Activated CD8-positive, alpha-beta T cell treated with anti-CD3 and anti-CD28 coated beads for 36 hours (primary cell): ENCODE data around the gene CSF1R. TPM values are rescaled to one million over a fixed set of nuclear protein-coding genes. Genes with fewer than 3 reads are reported as not detected.

ENCODE experiments used
- ATAC-seq: fragments of 200-7000 bp; cut with Tn5 transposase; one replicate; pipeline ENCODE4 v1.10.0; 2021; ENCODE audit warnings: mild to moderate bottlenecking, moderate library complexity
- CTCF ChIA-PET: fragments of 350-600 bp; sonication (Branson Sonifier 250); formaldehyde crosslinking; loops from one replicate; lab custom pipeline; 2021; ENCODE audit warnings: antibody characterized with exemption; lab: Charles Lee
- POLR2A ChIA-PET: fragments of 350-600 bp; sonication (Branson Sonifier 250); formaldehyde crosslinking; loops from one replicate; lab custom pipeline; 2021; ENCODE audit warnings: antibody characterized with exemption; lab: Charles Lee
- DNase-seq: peaks from one replicate; pipeline ENCODE4 v3.0.0-alpha.2; 2020
- H3K27ac Mint-ChIP-seq: one replicate; pipeline ENCODE4 v1.8.0; 2021; ENCODE audit warnings: mild to moderate bottlenecking, mixed read lengths
- H3K27me3 Mint-ChIP-seq: one replicate; pipeline ENCODE4 v1.8.0; 2021; ENCODE audit warnings: mixed read lengths
- H3K36me3 Mint-ChIP-seq: one replicate; pipeline ENCODE4 v1.8.0; 2021; ENCODE audit warnings: low read depth, mixed read lengths
- H3K4me1 Mint-ChIP-seq: one replicate; pipeline ENCODE4 v1.8.0; 2021; ENCODE audit warnings: low read depth, mixed read lengths
- H3K4me3 Mint-ChIP-seq: one replicate; pipeline ENCODE4 v1.8.0; 2021; ENCODE audit warnings: mild to moderate bottlenecking, moderate library complexity, mixed read lengths
- H3K9me3 Mint-ChIP-seq: one replicate; pipeline ENCODE4 v1.8.0; 2021; ENCODE audit warnings: mixed read lengths
- intact Hi-C: fragments of 100-400 bp; cut with micrococcal nuclease; formaldehyde crosslinking; loops from one replicate; pipeline ENCODE4 v1.10.0; 2022
- total RNA-seq, 2 experiments: library from RNA; stranded (reverse); gene quantifications; one replicate each; pipeline ENCODE4 v1.2.3, GENCODE V29; 2021
- TF ChIP-seq, protein P1 (sequence below): fragments of 200-600 bp; IDR thresholded peaks from one replicate; pipeline ENCODE4 v1.8.0; 2022; ENCODE audit warnings: antibody characterized with exemption, mild to moderate bottlenecking

Gene CSF1R
- total RNA-seq, 2 experiments from 2014 or later, result not detected

DNA sequence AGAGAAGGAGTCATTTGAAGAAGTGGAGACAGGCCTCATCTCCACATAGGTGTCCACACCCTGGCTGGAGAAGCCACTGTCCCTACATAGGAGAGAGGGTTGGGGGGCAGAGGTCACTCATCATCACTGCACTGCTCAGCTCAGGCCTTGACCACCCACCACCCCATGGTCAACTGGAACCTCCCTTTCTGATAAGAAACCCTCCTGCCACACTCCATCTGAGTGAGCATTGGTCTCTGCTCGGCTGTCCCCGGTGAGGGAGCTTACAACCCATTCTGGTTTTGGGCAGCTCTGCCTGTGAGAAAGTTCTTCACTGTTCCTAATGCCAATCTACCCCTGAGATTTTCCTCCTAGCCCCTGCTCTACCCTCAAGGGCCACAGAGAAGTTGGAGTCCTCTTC is 28.8 kb downstream of the CSF1R start:
- peaks cover 18% of the 10 kb centered on the region for H3K36me3 Mint-ChIP-seq
- H3K4me3 Mint-ChIP-seq, result no peak overlapping the region
- ChIA-PET CTCF (no interaction called here), POLR2A (no interaction called here)
- H3K27ac Mint-ChIP-seq, result no peak overlapping the region
- TF ChIP-seq, protein P1, sequence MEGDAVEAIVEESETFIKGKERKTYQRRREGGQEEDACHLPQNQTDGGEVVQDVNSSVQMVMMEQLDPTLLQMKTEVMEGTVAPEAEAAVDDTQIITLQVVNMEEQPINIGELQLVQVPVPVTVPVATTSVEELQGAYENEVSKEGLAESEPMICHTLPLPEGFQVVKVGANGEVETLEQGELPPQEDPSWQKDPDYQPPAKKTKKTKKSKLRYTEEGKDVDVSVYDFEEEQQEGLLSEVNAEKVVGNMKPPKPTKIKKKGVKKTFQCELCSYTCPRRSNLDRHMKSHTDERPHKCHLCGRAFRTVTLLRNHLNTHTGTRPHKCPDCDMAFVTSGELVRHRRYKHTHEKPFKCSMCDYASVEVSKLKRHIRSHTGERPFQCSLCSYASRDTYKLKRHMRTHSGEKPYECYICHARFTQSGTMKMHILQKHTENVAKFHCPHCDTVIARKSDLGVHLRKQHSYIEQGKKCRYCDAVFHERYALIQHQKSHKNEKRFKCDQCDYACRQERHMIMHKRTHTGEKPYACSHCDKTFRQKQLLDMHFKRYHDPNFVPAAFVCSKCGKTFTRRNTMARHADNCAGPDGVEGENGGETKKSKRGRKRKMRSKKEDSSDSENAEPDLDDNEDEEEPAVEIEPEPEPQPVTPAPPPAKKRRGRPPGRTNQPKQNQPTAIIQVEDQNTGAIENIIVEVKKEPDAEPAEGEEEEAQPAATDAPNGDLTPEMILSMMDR, result no peak
- DNase-seq (no peak), ATAC-seq (no peak)
- peaks cover 4% of the 10 kb centered on the region for H3K4me1 Mint-ChIP-seq
- intact Hi-C loops, result no loop called here
- H3K9me3 Mint-ChIP-seq, result no peaks in the 10 kb centered on the region
- no peaks in the 10 kb centered on the region for H3K27me3 Mint-ChIP-seq

DNA sequence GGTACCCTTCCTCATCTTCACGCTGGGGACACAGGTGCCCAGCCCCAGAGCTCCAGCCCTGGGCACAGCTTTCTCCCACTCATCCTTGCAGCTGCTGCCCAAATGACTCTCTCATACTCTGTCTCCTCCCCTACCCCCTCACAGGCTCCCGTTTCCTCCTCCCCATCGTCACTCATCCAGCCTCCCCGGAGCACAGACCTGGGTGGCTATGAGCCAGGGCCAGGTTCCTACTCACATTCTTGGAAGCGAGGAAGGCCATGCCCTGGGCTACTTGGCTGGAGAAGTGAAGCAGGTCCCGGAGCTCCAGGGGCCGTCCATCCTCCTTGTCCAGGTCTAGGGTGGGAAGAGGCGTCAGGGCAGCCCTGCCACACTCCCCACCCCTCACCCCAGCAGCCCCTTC is 29.3 kb downstream of the CSF1R start:
- Mint-ChIP-seq H3K27ac (no peak overlapping the region), H3K4me1 (peaks cover 4% of the 10 kb centered on the region), H3K27me3 (no peaks in the 10 kb centered on the region), H3K9me3 (no peaks in the 10 kb centered on the region), H3K36me3 (peaks cover 19% of the 10 kb centered on the region), H3K4me3 (no peak overlapping the region)
- ChIA-PET POLR2A (no interaction called here), CTCF (no interaction called here)
- intact Hi-C loops, result no loop called here
- TF ChIP-seq, protein P1, result no peak
- ATAC-seq (no peak), DNase-seq (no peak)

DNA sequence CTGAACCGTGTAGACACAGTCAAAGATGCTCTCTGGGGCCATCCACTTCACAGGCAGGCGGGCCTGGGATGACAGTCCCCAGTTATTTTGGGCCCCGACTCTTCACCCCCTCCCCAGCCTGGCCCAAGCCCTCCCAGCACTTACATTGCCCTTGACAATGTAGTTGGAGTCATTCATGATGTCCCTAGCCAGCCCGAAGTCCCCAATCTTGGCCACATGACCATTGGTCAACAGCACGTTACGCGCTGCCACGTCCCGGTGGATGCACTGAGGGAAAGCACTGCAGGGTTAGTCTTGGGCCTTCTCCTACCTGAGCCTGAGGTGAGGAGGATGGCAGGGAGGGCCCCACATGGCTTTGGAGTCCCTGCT is 30.3 kb downstream of the CSF1R start:
- no peak overlapping the region for H3K27ac Mint-ChIP-seq
- no peak overlapping the region for H3K4me3 Mint-ChIP-seq

DNA sequence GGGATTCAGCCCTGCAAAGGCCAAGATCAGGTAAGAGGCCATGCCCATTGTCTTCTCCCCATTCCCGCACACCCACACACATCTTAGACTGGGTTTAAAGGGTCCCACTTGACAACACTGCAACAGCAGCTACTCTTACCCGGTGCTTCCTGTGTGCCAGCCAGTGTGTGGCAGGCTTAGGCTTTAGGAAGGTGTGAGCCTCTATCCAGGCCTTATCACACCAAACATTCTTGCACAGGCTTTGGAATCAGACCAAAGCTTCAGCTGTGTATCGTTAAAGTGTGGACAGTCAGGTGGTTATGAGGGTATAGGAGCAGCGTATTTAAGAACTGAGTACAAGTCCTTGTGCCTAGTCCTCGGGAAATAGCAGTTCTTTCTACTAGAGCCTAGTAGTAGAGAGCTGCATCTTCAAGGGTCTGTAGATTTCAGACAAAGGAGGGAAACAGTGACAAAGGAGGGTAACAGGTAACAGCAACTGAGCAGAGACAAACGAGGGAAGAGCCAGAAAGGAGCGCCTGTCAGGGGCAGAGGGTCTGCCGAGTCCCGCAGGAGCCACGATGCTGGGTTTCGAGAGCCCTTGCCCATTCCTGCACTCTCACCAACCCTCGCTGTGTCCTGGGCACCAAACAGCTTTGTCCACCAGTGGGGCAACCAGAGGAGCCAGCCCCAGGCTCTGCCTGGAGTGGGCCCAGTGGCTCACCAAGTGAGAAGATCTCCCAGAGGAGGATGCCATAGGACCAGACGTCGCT is 30.9 kb downstream of the CSF1R start:
- Mint-ChIP-seq H3K36me3 (peaks cover 31% of the 10 kb centered on the region), H3K9me3 (no peaks in the 10 kb centered on the region), H3K4me1 (peaks cover 4% of the 10 kb centered on the region), H3K27me3 (no peaks in the 10 kb centered on the region), H3K4me3 (no peak overlapping the region), H3K27ac (no peak overlapping the region)
- no peak for ATAC-seq
- no peak for DNase-seq
- intact Hi-C loops, result no loop called here
- ChIA-PET POLR2A (interaction anchor here (1.1 kb wide), 2 partner anchors 9 to 10 kb away, joined by 3 to 4 read pairs; no protein-coding TSS in a partner anchor), CTCF (no interaction called here)
- TF ChIP-seq, protein P1, result no peak

More for the DNA sequence above, 30.3 kb downstream of the CSF1R start:
- H3K9me3 Mint-ChIP-seq, result no peaks in the 10 kb centered on the region
- peaks cover 4% of the 10 kb centered on the region for H3K4me1 Mint-ChIP-seq
- POLR2A ChIA-PET, result interaction anchor here (1.1 kb wide), 1 partner anchor 8 kb away, joined by 3 read pairs; no protein-coding TSS in a partner anchor
- intact Hi-C loops, result no loop called here
- DNase-seq (no peak), ATAC-seq (no peak)
- CTCF ChIA-PET, result no interaction called here
- peaks cover 25% of the 10 kb centered on the region for H3K36me3 Mint-ChIP-seq
- no peaks in the 10 kb centered on the region for H3K27me3 Mint-ChIP-seq
- TF ChIP-seq, protein P1, result no peak

DNA sequence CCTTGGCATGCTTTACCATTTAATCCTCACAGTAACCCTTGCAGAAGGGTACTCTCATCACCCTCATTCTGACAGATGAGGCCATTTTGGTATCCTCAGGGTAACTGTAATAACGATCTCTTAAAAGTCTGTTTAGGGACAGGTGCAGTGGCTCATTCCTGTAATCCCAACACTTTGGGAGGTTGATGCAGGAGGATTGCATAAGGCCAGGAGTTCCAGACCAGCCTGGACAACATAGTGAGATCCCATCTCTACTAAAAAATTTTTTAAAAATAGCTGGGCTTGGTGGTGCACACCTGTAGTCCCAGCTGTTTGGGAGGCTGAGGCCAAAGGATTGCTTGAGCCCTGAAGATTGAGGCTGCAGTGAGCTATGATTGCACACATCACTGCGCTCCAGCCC is 31.8 kb downstream of the CSF1R start:
- Mint-ChIP-seq H3K27me3 (no peaks in the 10 kb centered on the region), H3K27ac (no peak overlapping the region), H3K4me1 (peaks cover 4% of the 10 kb centered on the region), H3K36me3 (peaks cover 38% of the 10 kb centered on the region), H3K9me3 (no peaks in the 10 kb centered on the region), H3K4me3 (no peak overlapping the region)
- ChIA-PET POLR2A (interaction anchor here (1.1 kb wide), 1 partner anchor 11 kb away, joined by 4 read pairs; no protein-coding TSS in a partner anchor), CTCF (no interaction called here)
- intact Hi-C loops, result no loop called here
- DNase-seq, result no peak
- TF ChIP-seq, protein P1, result no peak
- ATAC-seq, result no peak
